DND-41 (cell line): ENCODE results near the gene TDP2.

Experiments used
- ATAC-seq: fragments of 200-7000 bp; cut with Tn5 transposase; 3 replicates; pipeline ENCODE4 v1.9.1; 2021; ENCODE audit warnings: low read depth; ENCODE audit not compliant: insufficient read depth
- DNase-seq: peaks from one replicate; pipeline ENCODE4 v3.0.0-alpha.2; 2020
- H2AFZ ChIP-seq: 2 replicates; pipeline ENCODE4 v1.6.0; 2012; ENCODE audit warnings: low read depth, low read length
- H3K27ac ChIP-seq: 2 replicates; pipeline ENCODE4 v1.5.1; 2012; ENCODE audit warnings: low read length, inconsistent platforms
- H3K27me3 ChIP-seq: fragments of 200-600 bp; sonication (generic); 2 replicates; pipeline ENCODE4 v1.6.0; 2012; ENCODE audit warnings: low read length, mild to moderate bottlenecking, inconsistent platforms; ENCODE audit not compliant: insufficient read depth, poor library complexity
- H3K36me3 ChIP-seq: 2 replicates; pipeline ENCODE4 v1.5.1; 2012; ENCODE audit warnings: low read length, inconsistent platforms; ENCODE audit not compliant: insufficient read depth
- H3K4me1 ChIP-seq: 2 replicates; pipeline ENCODE4 v1.5.1; 2012; ENCODE audit warnings: mild to moderate bottlenecking, low read length; ENCODE audit not compliant: insufficient read depth
- H3K4me2 ChIP-seq: 2 replicates; pipeline ENCODE4 v1.6.0; 2012; ENCODE audit warnings: mild to moderate bottlenecking, moderate library complexity, low read length, inconsistent platforms; ENCODE audit not compliant: insufficient read depth
- H3K4me3 ChIP-seq, 2 experiments: fragments of 200-600 bp in 1 of 2; shearing (Covaris generic) in 1 of 2; 2 replicates each; pipeline ENCODE4 v1.5.1; 2012 to 2016; ENCODE audit warnings: inconsistent platforms in 2 of 2, low read length in 2 of 2, mild to moderate bottlenecking in 2 of 2, low read depth in 1 of 2, moderate library complexity in 1 of 2
- H3K79me2 ChIP-seq: 2 replicates; pipeline ENCODE4 v1.6.0; 2012; ENCODE audit warnings: low read length, inconsistent platforms; ENCODE audit not compliant: insufficient read depth
- H3K9ac ChIP-seq: 2 replicates; pipeline ENCODE4 v1.6.0; 2012; ENCODE audit warnings: low read depth, mild to moderate bottlenecking, inconsistent platforms, low read length, moderate library complexity
- H3K9me3 ChIP-seq: 2 replicates; pipeline ENCODE4 v1.5.1; 2012; ENCODE audit warnings: low read length, moderate library complexity, mild to moderate bottlenecking, inconsistent platforms; ENCODE audit not compliant: insufficient read depth, severe bottlenecking
- H4K20me1 ChIP-seq: 2 replicates; pipeline ENCODE4 v1.6.0; 2012; ENCODE audit warnings: low read length; ENCODE audit not compliant: insufficient read depth
- CTCF ChIP-seq: IDR thresholded peaks from 2 replicates; pipeline ENCODE4 v1.5.1; 2012; ENCODE audit warnings: borderline replicate concordance, low read length, moderate library complexity, mild to moderate bottlenecking; ENCODE audit not compliant: poor library complexity, severe bottlenecking; ENCODE audit errors: extremely low read depth
- EZH2 ChIP-seq: IDR thresholded peaks from 3 replicates; pipeline ENCODE4 v1.6.1; 2012; ENCODE audit warnings: borderline replicate concordance, low read depth, mild to moderate bottlenecking, moderate library complexity, low read length, inconsistent platforms; ENCODE audit not compliant: severe bottlenecking

The TDP2 gene

GRCh38 chr6:24640166-24640565 lies 26.5 kb downstream of the TDP2 start:
- no peaks in the 10 kb centered on the region for H3K79me2 ChIP-seq
- H3K27ac ChIP-seq: no peak overlapping the region
- peaks cover under 1% of the 10 kb centered on the region; the same call in 1 of the 2 replicates for H3K4me1 ChIP-seq
- no peaks in the 10 kb centered on the region for H3K9me3 ChIP-seq
- no peaks in the 10 kb centered on the region for H4K20me1 ChIP-seq
- no peak overlapping the region for H3K4me2 ChIP-seq
- H3K27me3 ChIP-seq: peaks cover 10% of the 10 kb centered on the region
- no peak for DNase-seq
- no peak for ATAC-seq
- no peak overlapping the region for H3K9ac ChIP-seq
- no peaks in the 10 kb centered on the region for H3K36me3 ChIP-seq
- no peak overlapping the region for H2AFZ ChIP-seq
- H3K4me3 ChIP-seq: no peak overlapping the region
- TF ChIP-seq CTCF (no peak), EZH2 (no peak)

- TF ChIP-seq CTCF (no peak), EZH2 (no peak)
- Histone ChIP-seq H3K27ac (no peak overlapping the region), H3K27me3 (peaks cover 14% of the 10 kb centered on the region), H3K9ac (no peak overlapping the region), H4K20me1 (no peaks in the 10 kb centered on the region), H3K4me1 (no peaks in the 10 kb centered on the region), H2AFZ (no peak overlapping the region), H3K79me2 (no peaks in the 10 kb centered on the region), H3K36me3 (no peaks in the 10 kb centered on the region), H3K9me3 (no peaks in the 10 kb centered on the region), H3K4me2 (no peak overlapping the region), H3K4me3 (no peak overlapping the region)
- no peak for ATAC-seq
- no peak for DNase-seq
These were observed 30.0 kb downstream of the TDP2 start for GRCh38 chr6:24636681-24637080.

GRCh38 chr6:24632573-24632972 lies 34.1 kb downstream of the TDP2 start:
- H3K36me3 ChIP-seq: no peaks in the 10 kb centered on the region
- no peak overlapping the region for H3K27ac ChIP-seq
- no peak overlapping the region for H3K9ac ChIP-seq
- ATAC-seq (no peak), DNase-seq (no peak)
- no peak overlapping the region for H3K4me3 ChIP-seq
- H3K4me2 ChIP-seq: no peak overlapping the region
- H3K9me3 ChIP-seq: no peaks in the 10 kb centered on the region
- H3K27me3 ChIP-seq: peaks cover 18% of the 10 kb centered on the region
- no peak for TF ChIP-seq EZH2
- no peak for TF ChIP-seq CTCF
- H3K4me1 ChIP-seq: no peaks in the 10 kb centered on the region
- H3K79me2 ChIP-seq: no peaks in the 10 kb centered on the region
- no peak overlapping the region for H2AFZ ChIP-seq
- no peaks in the 10 kb centered on the region for H4K20me1 ChIP-seq

- Histone ChIP-seq H4K20me1 (no peaks in the 10 kb centered on the region), H3K27ac (no peak overlapping the region), H3K9me3 (no peaks in the 10 kb centered on the region), H3K4me3 (no peak overlapping the region), H3K9ac (no peak overlapping the region), H3K4me1 (no peaks in the 10 kb centered on the region), H3K4me2 (no peak overlapping the region), H2AFZ (no peak overlapping the region), H3K79me2 (no peaks in the 10 kb centered on the region), H3K27me3 (peaks cover 18% of the 10 kb centered on the region), H3K36me3 (no peaks in the 10 kb centered on the region)
- DNase-seq: no peak
- no peak for TF ChIP-seq CTCF
- TF ChIP-seq EZH2: no peak
- ATAC-seq: no peak
These were observed 35.0 kb downstream of the TDP2 start for GRCh38 chr6:24631671-24632070.
